ENCODE measurements around the gene SYVN1.

DNA sequence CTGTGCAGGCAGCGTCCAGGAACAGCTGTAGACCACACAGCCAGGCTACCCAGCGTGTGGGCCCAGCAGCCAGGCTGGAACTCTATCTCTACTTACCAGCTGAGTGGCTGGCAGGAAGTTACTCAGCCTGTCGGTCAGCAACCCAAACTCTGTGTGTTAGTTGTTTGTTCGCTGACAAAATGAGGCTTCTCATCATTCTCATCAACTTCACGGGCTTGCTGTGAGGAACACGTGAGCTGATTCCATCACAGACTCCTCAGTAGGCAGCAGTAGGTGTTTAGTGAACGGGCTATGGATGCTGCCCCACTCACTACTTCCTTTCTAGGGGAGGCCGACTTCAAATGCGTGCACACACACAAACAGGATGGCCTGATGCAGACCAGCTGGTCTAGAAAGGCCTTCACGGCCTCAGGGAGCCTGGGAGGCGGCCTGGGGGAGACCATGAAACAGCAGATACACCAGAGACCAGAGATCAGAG is 34.9 kb upstream of the SYVN1 start:
- TF ChIP-seq ZNF335 (tag by site-specific recombination; conservative IDR thresholded peaks at IDR 0.05) (no peak), ZNF324 (tag by site-specific recombination; IDR thresholded peaks at IDR 0.05) (no peak), ZNF121 (tag by site-specific recombination; IDR thresholded peaks at IDR 0.05) (no peak), ZNF530 (tag by site-specific recombination; IDR thresholded peaks at IDR 0.05; ENCODE audit: low read depth) (no peak), ZNF138 (tag by site-specific recombination; IDR thresholded peaks at IDR 0.05; ENCODE audit: borderline replicate concordance) (no peak), PBX3 (CRISPR knock-in tag; IDR thresholded peaks at IDR 0.05) (no peak), ZNF350 (tag by site-specific recombination; IDR thresholded peaks at IDR 0.05) (no peak), ZBTB8A (tag by site-specific recombination; IDR thresholded peaks at IDR 0.05) (no peak)
- TF ChIP-seq, protein P1, sequence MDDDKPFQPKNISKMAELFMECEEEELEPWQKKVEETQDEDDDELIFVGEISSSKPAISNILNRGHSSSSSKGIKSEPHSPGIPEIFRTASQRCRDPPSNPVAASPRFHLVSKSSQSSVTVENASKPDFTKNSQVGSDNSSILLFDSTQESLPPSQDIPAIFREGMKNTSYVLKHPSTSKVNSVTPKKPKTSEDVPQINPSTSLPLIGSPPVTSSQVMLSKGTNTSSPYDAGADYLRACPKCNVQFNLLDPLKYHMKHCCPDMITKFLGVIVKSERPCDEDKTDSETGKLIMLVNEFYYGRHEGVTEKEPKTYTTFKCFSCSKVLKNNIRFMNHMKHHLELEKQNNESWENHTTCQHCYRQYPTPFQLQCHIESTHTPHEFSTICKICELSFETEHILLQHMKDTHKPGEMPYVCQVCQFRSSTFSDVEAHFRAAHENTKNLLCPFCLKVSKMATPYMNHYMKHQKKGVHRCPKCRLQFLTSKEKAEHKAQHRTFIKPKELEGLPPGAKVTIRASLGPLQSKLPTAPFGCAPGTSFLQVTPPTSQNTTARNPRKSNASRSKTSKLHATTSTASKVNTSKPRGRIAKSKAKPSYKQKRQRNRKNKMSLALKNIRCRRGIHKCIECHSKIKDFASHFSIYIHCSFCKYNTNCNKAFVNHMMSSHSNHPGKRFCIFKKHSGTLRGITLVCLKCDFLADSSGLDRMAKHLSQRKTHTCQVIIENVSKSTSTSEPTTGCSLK (tag by site-specific recombination; IDR thresholded peaks at IDR 0.05) = no peak
- TF ChIP-seq, protein P2, sequence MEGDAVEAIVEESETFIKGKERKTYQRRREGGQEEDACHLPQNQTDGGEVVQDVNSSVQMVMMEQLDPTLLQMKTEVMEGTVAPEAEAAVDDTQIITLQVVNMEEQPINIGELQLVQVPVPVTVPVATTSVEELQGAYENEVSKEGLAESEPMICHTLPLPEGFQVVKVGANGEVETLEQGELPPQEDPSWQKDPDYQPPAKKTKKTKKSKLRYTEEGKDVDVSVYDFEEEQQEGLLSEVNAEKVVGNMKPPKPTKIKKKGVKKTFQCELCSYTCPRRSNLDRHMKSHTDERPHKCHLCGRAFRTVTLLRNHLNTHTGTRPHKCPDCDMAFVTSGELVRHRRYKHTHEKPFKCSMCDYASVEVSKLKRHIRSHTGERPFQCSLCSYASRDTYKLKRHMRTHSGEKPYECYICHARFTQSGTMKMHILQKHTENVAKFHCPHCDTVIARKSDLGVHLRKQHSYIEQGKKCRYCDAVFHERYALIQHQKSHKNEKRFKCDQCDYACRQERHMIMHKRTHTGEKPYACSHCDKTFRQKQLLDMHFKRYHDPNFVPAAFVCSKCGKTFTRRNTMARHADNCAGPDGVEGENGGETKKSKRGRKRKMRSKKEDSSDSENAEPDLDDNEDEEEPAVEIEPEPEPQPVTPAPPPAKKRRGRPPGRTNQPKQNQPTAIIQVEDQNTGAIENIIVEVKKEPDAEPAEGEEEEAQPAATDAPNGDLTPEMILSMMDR (tag by site-specific recombination; IDR thresholded peaks at IDR 0.05) = no peak

Data from HEK293 (cell line).